SK-MEL-5 (cell line): ENCODE measurements around the gene ASB15. TPM values are rescaled to one million over a fixed set of nuclear protein-coding genes. Genes with fewer than 3 reads are reported as not detected.

Experiments used
- DNase-seq: peaks from one replicate; pipeline ENCODE4 v3.0.0-alpha.2; 2016; ENCODE audit warnings: low read depth, low spot score
- in situ Hi-C: cut with HindIII; loops from 2 replicates; pipeline ENCODE4 v1.10.0; 2016; ENCODE audit warnings: low sequenced_read_pairs, high pct_unique_total_duplicates, low pct_unique_long_range_greater_than_20kb
- total RNA-seq: library from RNA; depleted of rRNA; stranded (reverse); fragments of >200 nt; shearing (Covaris generic); gene quantifications from 2 replicates; pipeline ENCODE4 v1.2.3, GENCODE V29; 2014; rRNA removed

ASB15 gene
- total RNA-seq, 1 experiment from 2014 or later, result not detected

GRCh38 chr7:123673752-123674398 lies 72.3 kb downstream of the ASB15 start:
- in situ Hi-C loops, result no loop called here
- DNase-seq, result no peak

DNA sequence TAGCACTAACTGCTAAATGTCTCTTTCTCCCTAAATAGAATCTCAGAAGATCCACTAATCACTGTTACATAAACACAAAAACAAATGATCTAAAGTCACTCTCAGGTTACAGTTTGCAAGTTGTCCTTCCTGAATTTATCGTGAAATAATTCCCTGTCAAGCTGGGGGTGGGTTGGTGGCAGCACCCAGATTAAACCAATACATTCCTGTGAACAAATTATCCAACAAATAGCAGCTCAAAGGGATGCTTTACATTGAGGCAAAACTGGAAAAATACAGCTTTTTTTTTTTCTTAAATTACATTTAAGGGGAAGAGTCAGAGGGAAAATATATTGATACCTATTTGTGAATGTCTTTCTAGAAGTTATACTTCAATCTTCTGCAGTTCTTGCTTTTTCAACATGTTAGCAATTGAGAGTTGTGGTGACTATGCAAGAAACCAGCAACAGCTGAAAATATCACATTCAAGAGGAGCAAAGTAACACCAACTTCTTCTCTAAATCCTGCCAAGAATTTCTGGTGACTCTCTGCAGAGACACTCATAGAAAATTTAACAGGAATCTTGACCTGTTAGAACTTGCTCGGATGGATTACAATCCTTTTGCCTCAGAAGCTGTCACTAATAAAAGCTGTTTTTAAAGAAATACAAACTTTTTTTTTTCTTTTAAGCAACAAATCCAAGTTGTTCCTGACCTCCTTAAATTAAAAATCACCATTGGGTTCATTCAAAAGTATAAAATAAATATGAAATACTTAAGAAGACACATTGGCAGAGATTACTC lies 73.0 kb downstream of the ASB15 start:
- in situ Hi-C loops, result no loop called here
- DNase-seq, result no peak

- no peak for DNase-seq
- in situ Hi-C loops, result no loop called here
These were observed 73.5 kb downstream of the ASB15 start for GRCh38 chr7:123675181-123675473.

- DNase-seq, result no peak
- in situ Hi-C loops, result no loop called here
These were observed 75.6 kb downstream of the ASB15 start for GRCh38 chr7:123677061-123677715.

DNA sequence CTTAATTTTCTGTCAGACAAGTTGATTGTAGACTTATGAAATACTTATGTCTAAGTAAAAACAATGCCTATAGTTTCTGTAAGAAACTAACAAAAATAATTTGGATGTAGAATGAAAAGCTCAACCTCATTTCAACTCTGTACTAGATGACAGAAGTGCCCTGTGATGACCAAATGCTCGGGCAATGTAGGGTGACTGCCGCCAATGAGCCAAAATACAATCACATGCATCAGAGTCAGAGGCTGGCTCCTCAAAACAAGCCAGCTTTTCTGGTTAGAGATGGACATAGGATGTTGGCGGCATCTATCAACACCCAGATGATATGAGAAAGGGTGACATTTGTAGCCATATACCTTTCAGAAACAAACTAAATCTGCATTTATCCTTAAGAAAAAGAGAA lies 78.0 kb downstream of the ASB15 start:
- in situ Hi-C loops, result no loop called here
- DNase-seq, result no peak

DNA sequence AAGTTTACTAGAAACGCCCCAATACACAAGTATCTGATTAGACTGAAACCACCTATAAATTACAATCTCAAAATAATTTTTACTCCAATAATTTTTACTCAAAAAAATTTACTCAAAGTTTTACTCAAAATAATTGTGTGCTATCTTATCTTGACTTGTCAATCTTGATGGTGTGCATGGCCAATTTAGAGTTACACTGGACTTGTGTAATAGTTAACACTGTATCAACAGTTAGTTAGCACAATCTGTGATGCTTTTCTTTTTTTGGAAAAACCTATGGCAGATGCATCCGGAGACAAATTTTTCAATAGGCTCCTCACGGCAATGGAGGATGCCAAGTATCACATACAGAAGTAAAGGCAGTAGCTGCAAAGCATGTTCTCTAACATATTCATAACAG lies 79.0 kb downstream of the ASB15 start:
- in situ Hi-C loops, result no loop called here
- DNase-seq, result no peak

- no peak for DNase-seq
- in situ Hi-C loops, result no loop called here
These were observed 79.9 kb downstream of the ASB15 start for GRCh38 chr7:123681561-123681960.

DNA sequence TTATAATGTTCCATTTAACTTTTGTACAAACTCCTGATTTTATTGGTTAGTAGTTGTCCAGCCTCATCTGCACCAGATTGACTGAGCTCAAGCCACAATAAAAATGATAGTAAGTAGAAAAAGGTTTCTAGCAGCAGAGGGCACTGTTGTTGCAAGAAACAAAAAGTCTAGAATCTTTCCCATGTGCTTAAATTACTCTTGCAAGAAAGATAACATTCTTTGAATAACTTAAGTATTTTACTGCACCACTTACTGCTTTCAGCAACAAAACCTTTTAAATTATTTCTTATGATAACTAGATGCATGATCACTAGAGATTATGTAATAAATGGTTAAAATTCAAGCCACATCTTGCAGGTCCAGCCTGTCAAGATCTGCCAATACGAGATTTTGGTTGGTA lies 81.1 kb downstream of the ASB15 start:
- DNase-seq, result peak; percentile 82
- in situ Hi-C loops, result no loop called here

DNA sequence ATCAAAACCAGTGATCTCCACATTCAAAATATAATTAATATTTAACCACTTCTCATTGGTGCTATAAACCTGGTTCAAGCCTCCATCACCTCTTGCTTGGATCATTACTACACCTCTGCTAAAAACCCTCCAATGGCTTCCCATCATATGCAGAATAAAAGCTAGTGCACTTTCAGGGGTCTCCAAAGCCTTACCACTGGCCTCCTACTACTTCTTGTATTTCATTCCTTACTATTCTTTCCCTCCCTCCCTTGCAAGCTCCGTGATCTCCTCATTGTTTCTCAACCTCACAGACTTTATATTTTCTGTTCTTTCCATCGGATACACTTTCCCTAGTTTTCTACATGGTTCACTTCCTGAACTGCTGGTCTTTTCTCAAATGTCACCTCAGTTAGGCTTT lies 85.5 kb downstream of the ASB15 start:
- DNase-seq, result no peak
- in situ Hi-C loops, result no loop called here

GRCh38 chr7:123687727-123688126 lies 86.1 kb downstream of the ASB15 start:
- in situ Hi-C loops, result no loop called here

More at GRCh38 chr7:123687727-123688126, 86.1 kb downstream of the ASB15 start:
- no peak for DNase-seq

Other genes starting within 250 kb of the ASB15 start
- 0.18 TPM in 1 of 2 replicates, not detected in the other for gene IQUB, start 67.2 kb upstream of the ASB15 start, total RNA-seq
- gene NDUFA5, start 44.0 kb upstream of the ASB15 start, total RNA-seq, result 118 and 132 TPM in 2 replicates
- gene LMOD2, start 54.0 kb downstream of the ASB15 start, total RNA-seq, result not detected in 2 replicates
- gene WASL, start 147.2 kb downstream of the ASB15 start, total RNA-seq, result 32.1 and 32.2 TPM in 2 replicates
- gene HYAL4, start 243.3 kb downstream of the ASB15 start, total RNA-seq, result not detected in 2 replicates